Measurements from ENCODE around the gene THSD7A. TPM values are rescaled to one million over a fixed set of nuclear protein-coding genes. Genes with fewer than 3 reads are reported as not detected.

Gene THSD7A
- total RNA-seq, 2 donors from 2014 or later: 1.6 to 6.1 TPM

DNA sequence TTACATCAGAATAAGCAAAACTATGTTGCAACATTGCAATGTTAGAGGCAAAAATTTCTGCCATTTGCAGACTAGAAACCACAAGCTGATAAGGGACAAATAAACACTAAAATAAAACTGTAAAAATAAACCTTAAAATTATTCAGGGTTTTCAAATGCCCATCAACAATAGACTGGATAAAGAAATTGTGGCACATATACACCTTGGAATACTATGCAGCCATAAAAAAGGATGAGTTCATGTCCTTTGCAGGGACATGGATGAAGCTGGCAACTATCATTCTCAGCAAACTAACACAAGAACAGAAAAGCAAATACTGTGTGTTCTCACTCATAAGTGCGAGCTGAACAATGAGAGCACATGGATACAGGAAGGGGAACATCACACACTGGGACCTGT lies 473.4 kb downstream of the THSD7A start:
- no peak for TF ChIP-seq CTCF (IDR thresholded peaks at IDR 0.05)
- Histone ChIP-seq H3K4me3 (no peak overlapping the region), H3K4me1 (ENCODE audit: control insufficient read depth in 1 of 2, low read depth in 2 of 2) (peaks cover 0 to 10% of the 10 kb centered on the region in 2 donors), H3K9me3 (no peaks in the 10 kb centered on the region), H3K27me3 (replicated peaks; ENCODE audit: insufficient read depth) (no peaks in the 10 kb centered on the region), H3K36me3 (no peaks in the 10 kb centered on the region), H3K27ac (no peak overlapping the region)
- DNase-seq (ENCODE audit: low spot score) (no peak), ATAC-seq (ENCODE audit: insufficient number of reproducible peaks, low FRiP score, low read depth) (no peak)

DNA sequence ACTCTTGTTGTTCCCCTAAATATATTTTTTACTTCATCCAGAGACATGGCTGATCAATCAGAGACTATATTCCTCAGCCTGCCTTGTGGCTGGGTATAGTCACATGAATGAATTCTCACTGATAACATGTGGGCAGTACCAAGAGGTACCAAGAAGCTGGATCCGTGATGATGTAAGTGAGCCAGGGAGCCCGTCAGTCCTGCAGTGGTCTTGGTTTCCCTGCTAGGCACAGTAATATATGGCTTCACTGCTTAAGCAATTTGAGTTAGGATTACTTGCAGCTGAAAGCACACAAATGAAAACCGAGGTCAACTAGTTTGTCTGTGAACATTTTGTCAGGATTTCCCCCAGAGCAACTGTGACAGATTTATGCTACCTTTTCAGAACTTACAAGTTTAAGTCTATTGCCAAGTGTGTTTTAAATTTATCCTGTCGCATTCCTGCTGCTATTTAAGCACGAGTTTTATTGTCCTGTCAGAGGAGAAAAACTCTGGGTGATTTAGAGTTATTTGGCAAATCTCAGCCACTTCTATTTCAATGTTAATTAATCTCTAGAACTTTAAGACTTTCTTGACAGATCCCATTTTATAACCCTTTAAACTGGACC lies 476.5 kb downstream of the THSD7A start:
- Histone ChIP-seq H3K4me1 (ENCODE audit: control insufficient read depth in 1 of 2, low read depth in 2 of 2) (peaks cover 0 to 2% of the 10 kb centered on the region in 2 donors), H3K4me3 (no peak overlapping the region), H3K27ac (no peak overlapping the region), H3K27me3 (replicated peaks; ENCODE audit: insufficient read depth) (no peaks in the 10 kb centered on the region), H3K9me3 (no peaks in the 10 kb centered on the region), H3K36me3 (no peaks in the 10 kb centered on the region)
- ATAC-seq (ENCODE audit: insufficient number of reproducible peaks, low FRiP score, low read depth) (no peak), DNase-seq (ENCODE audit: low spot score) (no peak)
- TF ChIP-seq CTCF (IDR thresholded peaks at IDR 0.05): no peak

DNA sequence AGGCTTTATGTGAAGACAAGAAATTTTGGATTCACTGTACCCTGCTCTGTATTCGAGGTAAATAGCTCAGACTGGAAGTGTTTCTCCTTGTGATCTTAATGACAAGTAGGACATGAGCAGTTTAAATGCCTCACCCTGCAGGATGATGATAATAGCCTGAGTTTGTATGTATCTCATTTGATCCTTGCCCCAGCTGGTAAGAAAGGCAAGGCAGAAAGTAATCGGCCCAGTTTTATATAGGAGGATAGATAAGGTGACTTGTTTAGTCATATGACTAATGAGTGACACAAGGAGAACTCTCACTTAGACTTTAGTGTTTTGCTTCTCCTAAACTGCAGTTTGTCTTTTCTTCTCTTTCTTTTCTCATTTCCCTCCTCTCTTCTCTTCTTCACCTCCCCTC lies 485.7 kb downstream of the THSD7A start:
- Histone ChIP-seq H3K36me3 (no peaks in the 10 kb centered on the region), H3K4me3 (no peak overlapping the region), H3K9me3 (no peaks in the 10 kb centered on the region), H3K4me1 (ENCODE audit: control insufficient read depth in 1 of 2, low read depth in 2 of 2) (peaks cover 0 to 9% of the 10 kb centered on the region in 2 donors), H3K27ac (no peak overlapping the region), H3K27me3 (replicated peaks; ENCODE audit: insufficient read depth) (no peaks in the 10 kb centered on the region)
- TF ChIP-seq CTCF (IDR thresholded peaks at IDR 0.05): no peak
- no peak for ATAC-seq (ENCODE audit: insufficient number of reproducible peaks, low FRiP score, low read depth)
- no peak for DNase-seq (ENCODE audit: low spot score)

- DNase-seq (ENCODE audit: low spot score) (no peak), ATAC-seq (ENCODE audit: insufficient number of reproducible peaks, low FRiP score, low read depth) (no peak)
- Histone ChIP-seq H3K4me1 (ENCODE audit: control insufficient read depth in 1 of 2, low read depth in 2 of 2) (peaks cover 0 to 9% of the 10 kb centered on the region in 2 donors), H3K4me3 (no peak overlapping the region), H3K27ac (no peak overlapping the region), H3K27me3 (replicated peaks; ENCODE audit: insufficient read depth) (no peaks in the 10 kb centered on the region), H3K36me3 (no peaks in the 10 kb centered on the region), H3K9me3 (no peaks in the 10 kb centered on the region)
- TF ChIP-seq CTCF (IDR thresholded peaks at IDR 0.05): no peak
Observed at GRCh38 chr7:11345621-11346020, 486.4 kb downstream of the THSD7A start.

GRCh38 chr7:11343818-11344413 lies 488.1 kb downstream of the THSD7A start:
- Histone ChIP-seq H3K27ac (no peak overlapping the region), H3K4me3 (no peak overlapping the region), H3K4me1 (ENCODE audit: control insufficient read depth in 1 of 2, low read depth in 2 of 2) (peaks cover 0 to 9% of the 10 kb centered on the region in 2 donors), H3K9me3 (no peaks in the 10 kb centered on the region), H3K27me3 (replicated peaks; ENCODE audit: insufficient read depth) (no peaks in the 10 kb centered on the region), H3K36me3 (no peaks in the 10 kb centered on the region)
- DNase-seq (ENCODE audit: low spot score) (no peak), ATAC-seq (ENCODE audit: insufficient number of reproducible peaks, low FRiP score, low read depth) (no peak)
- peak; percentile 62 for TF ChIP-seq CTCF (IDR thresholded peaks at IDR 0.05)

All from thoracic aorta (tissue), 2 donors.